Embryonic facial prominence (tissue), 1 donor: ENCODE results near the gene TEAD4.
A peak's percentile ranks its signal among the peaks of the same experiment; 100 is the strongest.
"Not testable (repeated sequence)": the region's sequence is repeated elsewhere in the genome, so short reads cannot be mapped to it uniquely, and the experiment has no call there.

Experiments
- DNase-seq: peaks from one replicate; pipeline ENCODE4 v3.0.0-alpha.2; 2016; ENCODE audit errors: extremely low spot score

TEAD4 gene

GRCh38 chr12:3048540-3048939 lies 89.3 kb downstream of the TEAD4 start:
- DNase-seq: no peak

- DNase-seq: no peak
Observed at GRCh38 chr12:3049176-3049575, 90.0 kb downstream of the TEAD4 start.

- DNase-seq: no peak
Observed at GRCh38 chr12:3049611-3050249, 90.5 kb downstream of the TEAD4 start.

GRCh38 chr12:3054374-3054773 lies 95.2 kb downstream of the TEAD4 start:
- DNase-seq: no peak

- DNase-seq: no peak
Observed at GRCh38 chr12:3055026-3055703, 96.0 kb downstream of the TEAD4 start.

- DNase-seq: no peak
Observed at GRCh38 chr12:3055704-3056467, 96.7 kb downstream of the TEAD4 start.

GRCh38 chr12:3061059-3061458 lies 101.9 kb downstream of the TEAD4 start:
- no peak for DNase-seq

- no peak for DNase-seq
Observed at GRCh38 chr12:3061501-3062215, 102.5 kb downstream of the TEAD4 start.

- DNase-seq: no peak
Observed at GRCh38 chr12:3065300-3065699, 106.1 kb downstream of the TEAD4 start.

- DNase-seq: not testable (repeated sequence)
Observed at GRCh38 chr12:3065846-3066245, 106.6 kb downstream of the TEAD4 start.

- DNase-seq: no peak
Observed at GRCh38 chr12:3069714-3070113, 110.5 kb downstream of the TEAD4 start.

GRCh38 chr12:3071107-3071506 lies 111.9 kb downstream of the TEAD4 start:
- no peak for DNase-seq

- DNase-seq: no peak
Observed at GRCh38 chr12:3071710-3072109, 112.5 kb downstream of the TEAD4 start.

- peak; percentile 47 for DNase-seq
Observed at GRCh38 chr12:3073438-3074250, 114.4 kb downstream of the TEAD4 start.

GRCh38 chr12:3075315-3075714 lies 116.1 kb downstream of the TEAD4 start:
- DNase-seq: no peak

- peak; percentile 43 for DNase-seq
Observed at GRCh38 chr12:3076730-3077571, 117.8 kb downstream of the TEAD4 start, which contains the start of gene TSPAN9. TSS of gene TSPAN9 (plus strand) at chr12:3077379. CDS start at chr12:3201194, 123,815 bp downstream.

- no peak for DNase-seq
Observed at GRCh38 chr12:3077572-3078081, 118.4 kb downstream of the TEAD4 start.

- DNase-seq: no peak
Observed at GRCh38 chr12:3078086-3078820, 119.1 kb downstream of the TEAD4 start.

- DNase-seq: no peak
Observed at GRCh38 chr12:3081091-3081490, 121.9 kb downstream of the TEAD4 start.
